BLaER1 treated with 17β-estradiol and CSF1 and Interleukin-3, amounts not matched to agents 10 nM and 100 nM (cell line): ENCODE results near the gene ABCB4.
"Not testable (repeated sequence)": the region's sequence is repeated elsewhere in the genome, so short reads cannot be mapped to it uniquely, and the experiment has no call there.

ENCODE experiments used
- H3K27ac ChIP-seq, 11 experiments: shearing (Covaris generic); formaldehyde crosslinking; 2 replicates each; pipeline ENCODE4 v1.8.1; 2022
- H3K27me3 ChIP-seq, 11 experiments: shearing (Covaris generic); formaldehyde crosslinking; 2 replicates each; pipeline ENCODE4 v1.8.1; 2022
- H3K36me3 ChIP-seq, 11 experiments: shearing (Covaris generic); formaldehyde crosslinking; 2 replicates each; pipeline ENCODE4 v1.8.1; 2022
- H3K4me1 ChIP-seq, 10 experiments: shearing (Covaris generic); formaldehyde crosslinking; 2 replicates each; pipeline ENCODE4 v1.8.1; 2022
- H3K4me2 ChIP-seq, 11 experiments: shearing (Covaris generic); formaldehyde crosslinking; 2 replicates each; pipeline ENCODE4 v1.8.1; 2022
- H3K4me3 ChIP-seq, 10 experiments: shearing (Covaris generic); formaldehyde crosslinking; 2 replicates each; pipeline ENCODE4 v1.8.1; 2022
- H3K9ac ChIP-seq, 11 experiments: shearing (Covaris generic); formaldehyde crosslinking; 2 replicates each; pipeline ENCODE4 v1.8.1; 2022
- H3K9me3 ChIP-seq, 11 experiments: shearing (Covaris generic); formaldehyde crosslinking; replicated peaks in 1 of 11; 2 replicates each; pipeline ENCODE4 v1.8.1; 2022
- H4K20me1 ChIP-seq, 11 experiments: shearing (Covaris generic); formaldehyde crosslinking; 2 replicates each; pipeline ENCODE4 v1.8.1; 2022
- Cebpa-rat ChIP-seq, 11 experiments: shearing (Covaris generic); IDR thresholded peaks; 2 replicates each; pipeline ENCODE4 v1.8.1; 2022

Gene ABCB4

GRCh38 chr7:87482115-87482514, 6.6 kb upstream of the ABCB4 start:
- H4K20me1 ChIP-seq, result no peaks in the 10 kb centered on the region
- TF ChIP-seq Cebpa-rat (IDR thresholded peaks at IDR 0.05), result no peak
- H3K4me3 ChIP-seq, result no peak overlapping the region
- H3K27me3 ChIP-seq, result no peaks in the 10 kb centered on the region
- no peak overlapping the region for H3K4me2 ChIP-seq
- H3K4me1 ChIP-seq, result peaks cover 0 to 19% (median 16%) of the 10 kb centered on the region in 10 experiments; a peak in 16 of 20 replicates
- no peak overlapping the region for H3K9ac ChIP-seq
- no peaks in the 10 kb centered on the region for H3K36me3 ChIP-seq
- no peaks in the 10 kb centered on the region for H3K9me3 ChIP-seq
- no peak overlapping the region for H3K27ac ChIP-seq

- Histone ChIP-seq H3K9ac (no peak overlapping the region), H3K27me3 (peaks cover 0 to 5% (median 0%) of the 10 kb centered on the region in 11 experiments; a peak in 1 of 22 replicates), H3K36me3 (no peaks in the 10 kb centered on the region), H3K4me2 (no peak overlapping the region), H3K4me1 (peaks cover 0 to 31% (median 24%) of the 10 kb centered on the region in 10 experiments; a peak in 16 of 20 replicates), H3K27ac (no peak overlapping the region), H3K9me3 (no peaks in the 10 kb centered on the region), H3K4me3 (no peak overlapping the region), H4K20me1 (no peaks in the 10 kb centered on the region)
- no peak for TF ChIP-seq Cebpa-rat (IDR thresholded peaks at IDR 0.05)
Measured at GRCh38 chr7:87480386-87480785, 4.9 kb upstream of the ABCB4 start.

GRCh38 chr7:87479951-87480350, 4.5 kb upstream of the ABCB4 start:
- Histone ChIP-seq H3K4me3 (no peak overlapping the region), H3K9me3 (no peaks in the 10 kb centered on the region), H3K36me3 (no peaks in the 10 kb centered on the region), H3K27me3 (peaks cover 0 to 5% (median 0%) of the 10 kb centered on the region in 11 experiments; a peak in 1 of 22 replicates), H3K4me2 (no peak overlapping the region), H3K4me1 (peaks cover 0 to 35% (median 28%) of the 10 kb centered on the region in 10 experiments; a peak in 16 of 20 replicates), H4K20me1 (no peaks in the 10 kb centered on the region), H3K27ac (no peak overlapping the region), H3K9ac (no peak overlapping the region)
- TF ChIP-seq Cebpa-rat (IDR thresholded peaks at IDR 0.05), result no peak

- no peak for TF ChIP-seq Cebpa-rat (IDR thresholded peaks at IDR 0.05)
- Histone ChIP-seq H3K27ac (peak overlapping the region in 10 of 11 experiments; percentile 80 to 98 (median 91); a peak in 20 of 22 replicates), H4K20me1 (no peaks in the 10 kb centered on the region; a peak in 1 of 22 replicates), H3K4me2 (peak overlapping the region; percentile 84 to 99 (median 94)), H3K36me3 (peaks cover 0 to 11% (median 0%) of the 10 kb centered on the region in 11 experiments; a peak in 3 of 22 replicates), H3K9me3 (no peaks in the 10 kb centered on the region; a peak in 1 of 22 replicates), H3K4me3 (peak overlapping the region; percentile 63 to 78 (median 70)), H3K9ac (peak overlapping the region; percentile 83 to 97 (median 88); a peak in 21 of 22 replicates), H3K4me1 (peaks cover 17 to 39% (median 33%) of the 10 kb centered on the region in 10 experiments), H3K27me3 (peaks cover 0 to 5% (median 0%) of the 10 kb centered on the region in 11 experiments; a peak in 1 of 22 replicates)
Measured at GRCh38 chr7:87476179-87476557, 688 bp upstream of the ABCB4 start.

- H3K4me3 ChIP-seq, result peak overlapping the region; percentile 63 to 78 (median 70)
- H3K27ac ChIP-seq, result peak overlapping the region; percentile 56 to 98 (median 88)
- peak overlapping the region; percentile 83 to 97 (median 88) for H3K9ac ChIP-seq
- peak in 6 of 11 experiments; percentile 11 to 78 (median 54); a peak in 5 of 22 replicates for TF ChIP-seq Cebpa-rat (IDR thresholded peaks at IDR 0.05)
- no peaks in the 10 kb centered on the region; a peak in 1 of 22 replicates for H4K20me1 ChIP-seq
- peaks cover 0 to 5% (median 0%) of the 10 kb centered on the region in 11 experiments; a peak in 1 of 22 replicates for H3K27me3 ChIP-seq
- peaks cover 17 to 39% (median 33%) of the 10 kb centered on the region in 10 experiments for H3K4me1 ChIP-seq
- peaks cover 0 to 11% (median 0%) of the 10 kb centered on the region in 11 experiments; a peak in 3 of 22 replicates for H3K36me3 ChIP-seq
- peaks cover 0 to 5% (median 0%) of the 10 kb centered on the region in 11 experiments; a peak in 4 of 22 replicates for H3K9me3 ChIP-seq
- peak overlapping the region; percentile 84 to 99 (median 94) for H3K4me2 ChIP-seq
Measured at GRCh38 chr7:87474533-87475358, 734 bp downstream of the ABCB4 start.

- H3K9ac ChIP-seq, result peak overlapping the region; percentile 36 to 97 (median 88); a peak in 21 of 22 replicates
- peaks cover 0 to 11% (median 0%) of the 10 kb centered on the region in 11 experiments; a peak in 3 of 22 replicates for H3K36me3 ChIP-seq
- H4K20me1 ChIP-seq, result no peaks in the 10 kb centered on the region; a peak in 1 of 22 replicates
- H3K4me3 ChIP-seq, result peak overlapping the region; percentile 63 to 78 (median 70); a peak in 17 of 20 replicates
- H3K4me1 ChIP-seq, result peaks cover 17 to 39% (median 32%) of the 10 kb centered on the region in 10 experiments
- H3K27ac ChIP-seq, result peak overlapping the region; percentile 56 to 98 (median 88); a peak in 21 of 22 replicates
- TF ChIP-seq Cebpa-rat (IDR thresholded peaks at IDR 0.05), result no peak
- peaks cover 0 to 5% (median 0%) of the 10 kb centered on the region in 11 experiments; a peak in 1 of 22 replicates for H3K27me3 ChIP-seq
- H3K4me2 ChIP-seq, result peak overlapping the region; percentile 84 to 99 (median 94)
- peaks cover 0 to 5% (median 0%) of the 10 kb centered on the region in 11 experiments; a peak in 4 of 22 replicates for H3K9me3 ChIP-seq
Measured at GRCh38 chr7:87473986-87474385, 1.5 kb downstream of the ABCB4 start.

GRCh38 chr7:87473192-87473591, 2.3 kb downstream of the ABCB4 start:
- peaks cover 17 to 39% (median 31%) of the 10 kb centered on the region in 10 experiments for H3K4me1 ChIP-seq
- no peaks in the 10 kb centered on the region; a peak in 1 of 22 replicates for H4K20me1 ChIP-seq
- peak overlapping the region in 8 of 11 experiments; percentile 12 to 98 (median 64); a peak in 11 of 22 replicates for H3K27ac ChIP-seq
- H3K36me3 ChIP-seq, result peaks cover 0 to 11% (median 0%) of the 10 kb centered on the region in 11 experiments; a peak in 3 of 22 replicates
- no peak overlapping the region for H3K9ac ChIP-seq
- H3K27me3 ChIP-seq, result peaks cover 0 to 5% (median 0%) of the 10 kb centered on the region in 11 experiments; a peak in 1 of 22 replicates
- H3K4me3 ChIP-seq, result no peak overlapping the region
- peaks cover 0 to 6% (median 0%) of the 10 kb centered on the region in 11 experiments; a peak in 5 of 22 replicates for H3K9me3 ChIP-seq
- TF ChIP-seq Cebpa-rat (IDR thresholded peaks at IDR 0.05), result no peak
- H3K4me2 ChIP-seq, result peak overlapping the region; percentile 80 to 99 (median 93)

GRCh38 chr7:87471473-87471872, 4.0 kb downstream of the ABCB4 start:
- peaks cover 0 to 6% (median 0%) of the 10 kb centered on the region in 11 experiments; a peak in 5 of 22 replicates for H3K9me3 ChIP-seq
- no peak for TF ChIP-seq Cebpa-rat (IDR thresholded peaks at IDR 0.05)
- H3K27ac ChIP-seq, result no peak overlapping the region
- H3K4me2 ChIP-seq, result no peak overlapping the region
- peaks cover 0 to 5% (median 0%) of the 10 kb centered on the region in 11 experiments; a peak in 1 of 22 replicates for H3K27me3 ChIP-seq
- H3K9ac ChIP-seq, result no peak overlapping the region
- peaks cover 0 to 11% (median 0%) of the 10 kb centered on the region in 11 experiments; a peak in 3 of 22 replicates for H3K36me3 ChIP-seq
- no peak overlapping the region for H3K4me3 ChIP-seq
- peaks cover 17 to 37% (median 31%) of the 10 kb centered on the region in 10 experiments for H3K4me1 ChIP-seq
- H4K20me1 ChIP-seq, result no peaks in the 10 kb centered on the region; a peak in 1 of 22 replicates

- H4K20me1 ChIP-seq, H3K4me2 ChIP-seq, H3K27ac ChIP-seq, H3K9ac ChIP-seq, H3K4me3 ChIP-seq, H3K27me3 ChIP-seq, H3K9me3 ChIP-seq: not testable (repeated sequence)
- Histone ChIP-seq H3K4me1 (peaks cover 15 to 19% (median 16%) of the 10 kb centered on the region in 10 experiments), H3K36me3 (peaks cover 0 to 19% (median 7%) of the 10 kb centered on the region in 11 experiments; a peak in 9 of 22 replicates)
Measured at GRCh38 chr7:87469204-87469603, 6.3 kb downstream of the ABCB4 start.

- H3K4me2 ChIP-seq, H3K9ac ChIP-seq, H3K27ac ChIP-seq, H3K27me3 ChIP-seq, H3K9me3 ChIP-seq, H3K4me3 ChIP-seq, H4K20me1 ChIP-seq, H3K4me1 ChIP-seq: not testable (repeated sequence)
- peaks cover 3 to 39% (median 24%) of the 10 kb centered on the region in 11 experiments; a peak in 20 of 22 replicates for H3K36me3 ChIP-seq
Measured at GRCh38 chr7:87465534-87465880, 10.0 kb downstream of the ABCB4 start.

GRCh38 chr7:87464830-87465533, 10.5 kb downstream of the ABCB4 start:
- H3K4me2 ChIP-seq, H3K4me3 ChIP-seq, H4K20me1 ChIP-seq, H3K27me3 ChIP-seq, H3K4me1 ChIP-seq, H3K27ac ChIP-seq, H3K9me3 ChIP-seq, H3K9ac ChIP-seq: not testable (repeated sequence)
- H3K36me3 ChIP-seq, result peaks cover 3 to 44% (median 27%) of the 10 kb centered on the region in 11 experiments; a peak in 20 of 22 replicates
